NOMO-1 (cell line): ENCODE measurements around the gene EFR3B.
"Not testable (repeated sequence)": the region's sequence is repeated elsewhere in the genome, so short reads cannot be mapped to it uniquely, and the experiment has no call there.

Experiments used
- DNase-seq, 2 experiments: peaks; one replicate each; lab custom pipeline; 2025; ENCODE audit not compliant: unreplicated experiment in 2 of 2; lab: John Stamatoyannopoulos, UW

Gene EFR3B

GRCh38 chr2:25102352-25102751 is 60.5 kb downstream of the EFR3B start:
- DNase-seq, result not testable (repeated sequence)

- DNase-seq, result no peak
These were observed 61.5 kb downstream of the EFR3B start for GRCh38 chr2:25103287-25103871.

- no peak for DNase-seq
These were observed 62.9 kb downstream of the EFR3B start for GRCh38 chr2:25104736-25105135.

- no peak for DNase-seq
These were observed 63.6 kb downstream of the EFR3B start for GRCh38 chr2:25105336-25106085.

- no peak for DNase-seq
These were observed 67.9 kb downstream of the EFR3B start for GRCh38 chr2:25109822-25110221.

- no peak for DNase-seq
These were observed 70.2 kb downstream of the EFR3B start for GRCh38 chr2:25112113-25112512.

GRCh38 chr2:25115249-25115883 is 73.5 kb downstream of the EFR3B start:
- DNase-seq, result no peak

GRCh38 chr2:25115902-25116301 is 74.0 kb downstream of the EFR3B start:
- DNase-seq, result no peak

GRCh38 chr2:25116956-25117355 is 75.1 kb downstream of the EFR3B start:
- DNase-seq, result no peak

- no peak for DNase-seq
These were observed 77.4 kb downstream of the EFR3B start for GRCh38 chr2:25119263-25119662.

- DNase-seq, result no peak
These were observed 80.5 kb downstream of the EFR3B start for GRCh38 chr2:25122367-25122766.

- DNase-seq, result no peak
These were observed 81.8 kb downstream of the EFR3B start for GRCh38 chr2:25123682-25124081.

- DNase-seq, result no peak
These were observed 83.3 kb downstream of the EFR3B start for GRCh38 chr2:25125189-25125588.

- DNase-seq, result peak; percentile 11 to 12
These were observed 84.1 kb downstream of the EFR3B start for GRCh38 chr2:25125976-25126375.

- DNase-seq, result not testable (repeated sequence)
These were observed 85.2 kb downstream of the EFR3B start for GRCh38 chr2:25127071-25127470.

GRCh38 chr2:25127646-25128045 is 85.8 kb downstream of the EFR3B start:
- DNase-seq, result no peak

- no peak for DNase-seq
These were observed 88.1 kb downstream of the EFR3B start for GRCh38 chr2:25129901-25130520.

- DNase-seq, result no peak
These were observed 89.3 kb downstream of the EFR3B start for GRCh38 chr2:25131253-25131566.

GRCh38 chr2:25131567-25132298 is 89.9 kb downstream of the EFR3B start:
- no peak for DNase-seq

- no peak for DNase-seq
These were observed 90.4 kb downstream of the EFR3B start for GRCh38 chr2:25132299-25132635.

GRCh38 chr2:25132693-25133092 is 90.8 kb downstream of the EFR3B start:
- no peak for DNase-seq
